ENCODE measurements around the gene GATM. TPM values are rescaled to one million over a fixed set of nuclear protein-coding genes. Genes with fewer than 3 reads are reported as not detected.

Gene GATM
- total and polyA plus RNA-seq, 7 donors = 10.2 to 51.4 (median 38.4) TPM

- 92 to 94% methylated on average over 1 of the region's 1 CpG for WGBS, 2 donors
- H3K36me3 ChIP-seq = peaks cover 8 to 94% (median 36%) of the 10 kb centered on the region in 4 donors
- H3K4me3 ChIP-seq = no peak overlapping the region
- no peaks in the 10 kb centered on the region for H3K9me3 ChIP-seq
- DNase-seq = no peak
- H3K4me1 ChIP-seq = peaks cover 0 to 25% (median 12%) of the 10 kb centered on the region in 4 donors
- H3K27me3 ChIP-seq = no peaks in the 10 kb centered on the region
- peak overlapping the region in 1 of 4 donors; percentile 2 for H3K27ac ChIP-seq
- intact Hi-C loops (cut with DNase I) = no loop called here
- TF ChIP-seq POLR2A (IDR thresholded peaks at IDR 0.05) = no peak
These were observed 14.1 kb downstream of the GATM start for GRCh38 chr15:45364271-45364670.

- no peak for DNase-seq
- Histone ChIP-seq H3K4me3 (no peak overlapping the region), H3K9me3 (no peaks in the 10 kb centered on the region), H3K4me1 (peaks cover 0 to 23% (median 12%) of the 10 kb centered on the region in 4 donors), H3K27me3 (no peaks in the 10 kb centered on the region), H3K36me3 (peaks cover 8 to 96% (median 35%) of the 10 kb centered on the region in 4 donors), H3K27ac (peak overlapping the region in 1 of 4 donors; percentile 2)
- TF ChIP-seq EP300 (IDR thresholded peaks at IDR 0.05) (no peak), CTCF (IDR thresholded peaks at IDR 0.05) (no peak), POLR2AphosphoS5 (IDR thresholded peaks at IDR 0.05) (no peak), POLR2A (IDR thresholded peaks at IDR 0.05) (no peak)
- intact Hi-C loops (cut with DNase I) = no loop called here
- WGBS, 2 donors = 69 to 78% methylated on average over 3 of the region's 3 CpGs
These were observed 14.5 kb downstream of the GATM start for GRCh38 chr15:45363801-45364200.

- Histone ChIP-seq H3K27me3 (no peaks in the 10 kb centered on the region), H3K27ac (no peak overlapping the region), H3K4me3 (no peak overlapping the region), H3K4me1 (peaks cover 0 to 23% (median 12%) of the 10 kb centered on the region in 4 donors), H3K9me3 (no peaks in the 10 kb centered on the region), H3K36me3 (peaks cover 8 to 93% (median 35%) of the 10 kb centered on the region in 4 donors)
- WGBS, 2 donors = 84 to 85% methylated on average over 4 of the region's 4 CpGs
- intact Hi-C loops (cut with DNase I) = no loop called here
- TF ChIP-seq CTCF (IDR thresholded peaks at IDR 0.05) (no peak), POLR2AphosphoS5 (IDR thresholded peaks at IDR 0.05) (no peak), POLR2A (IDR thresholded peaks at IDR 0.05) (no peak), EP300 (IDR thresholded peaks at IDR 0.05) (no peak)
- DNase-seq = no peak
These were observed 15.0 kb downstream of the GATM start for GRCh38 chr15:45363334-45363733.

GRCh38 chr15:45362419-45362818 lies 15.9 kb downstream of the GATM start:
- Histone ChIP-seq H3K4me1 (peaks cover 0 to 22% (median 10%) of the 10 kb centered on the region in 4 donors), H3K4me3 (no peak overlapping the region), H3K36me3 (peaks cover 4 to 83% (median 32%) of the 10 kb centered on the region in 4 donors), H3K27ac (no peak overlapping the region), H3K27me3 (no peaks in the 10 kb centered on the region), H3K9me3 (no peaks in the 10 kb centered on the region)
- DNase-seq = no peak
- intact Hi-C loops (cut with DNase I) = no loop called here
- TF ChIP-seq POLR2AphosphoS5 (IDR thresholded peaks at IDR 0.05) = no peak
- no peak for TF ChIP-seq POLR2A (IDR thresholded peaks at IDR 0.05)

GRCh38 chr15:45361878-45362277 lies 16.5 kb downstream of the GATM start:
- Histone ChIP-seq H3K36me3 (peaks cover 3 to 82% (median 31%) of the 10 kb centered on the region in 4 donors), H3K27ac (no peak overlapping the region), H3K4me1 (peaks cover 0 to 16% (median 7%) of the 10 kb centered on the region in 4 donors), H3K4me3 (no peak overlapping the region), H3K27me3 (no peaks in the 10 kb centered on the region), H3K9me3 (no peaks in the 10 kb centered on the region)
- DNase-seq = no peak
- no peak for TF ChIP-seq POLR2AphosphoS5 (IDR thresholded peaks at IDR 0.05)
- no peak for TF ChIP-seq POLR2A (IDR thresholded peaks at IDR 0.05)
- TF ChIP-seq EP300 (IDR thresholded peaks at IDR 0.05) = no peak
- no peak for TF ChIP-seq CTCF (IDR thresholded peaks at IDR 0.05)
- WGBS, 2 donors = 86 to 91% methylated on average over 7 of the region's 7 CpGs
- intact Hi-C loops (cut with DNase I) = no loop called here

- WGBS, 2 donors = 96 to 99% methylated on average over 2 of the region's 2 CpGs
- Histone ChIP-seq H3K4me3 (no peak overlapping the region), H3K27ac (no peak overlapping the region), H3K4me1 (no peaks in the 10 kb centered on the region), H3K36me3 (peaks cover 0 to 22% (median 0%) of the 10 kb centered on the region in 4 donors), H3K9me3 (no peaks in the 10 kb centered on the region), H3K27me3 (no peaks in the 10 kb centered on the region)
- DNase-seq = no peak
- TF ChIP-seq EP300 (IDR thresholded peaks at IDR 0.05) (no peak), POLR2AphosphoS5 (IDR thresholded peaks at IDR 0.05) (no peak), POLR2A (IDR thresholded peaks at IDR 0.05) (no peak)
- intact Hi-C loops (cut with DNase I) = no loop called here
These were observed 22.5 kb downstream of the GATM start for GRCh38 chr15:45355860-45356259.
